ENCODE data around the gene PEX16.

PEX16 gene

GRCh38 chr11:45881708-45882368 lies 35.8 kb downstream of the PEX16 start:
- TF ChIP-seq TEAD4 (IDR thresholded peaks at IDR 0.05), result no peak
- no peak for TF ChIP-seq CREB1 (IDR thresholded peaks at IDR 0.05; ENCODE audit: low read depth)
- TF ChIP-seq YY1 (IDR thresholded peaks at IDR 0.05; ENCODE audit: low read depth), result no peak
- no peak for TF ChIP-seq NFIC (IDR thresholded peaks at IDR 0.05)
- no peak for TF ChIP-seq RAD21 (IDR thresholded peaks at IDR 0.05; ENCODE audit: low read depth)
- no peak for TF ChIP-seq USF1 (IDR thresholded peaks at IDR 0.05)
- no peak for TF ChIP-seq TCF12 (IDR thresholded peaks at IDR 0.05; ENCODE audit: low read depth)
- TF ChIP-seq CEBPB (IDR thresholded peaks at IDR 0.05), result no peak
- no peak for TF ChIP-seq MAX (IDR thresholded peaks at IDR 0.05)
- no peak for TF ChIP-seq REST (IDR thresholded peaks at IDR 0.05; ENCODE audit: low read depth)
- no peak for TF ChIP-seq EP300 (IDR thresholded peaks at IDR 0.05; ENCODE audit: borderline replicate concordance)
- TF ChIP-seq TAF1 (IDR thresholded peaks at IDR 0.05; ENCODE audit: low read depth), result no peak
- no peak for TF ChIP-seq EGR1 (IDR thresholded peaks at IDR 0.05)
- TF ChIP-seq FOXM1 (IDR thresholded peaks at IDR 0.05; ENCODE audit: borderline replicate concordance, low read depth), result no peak
- no peak for TF ChIP-seq ZBTB7A (IDR thresholded peaks at IDR 0.05; ENCODE audit: low read depth)

- no peak for TF ChIP-seq ZBTB7A (IDR thresholded peaks at IDR 0.05; ENCODE audit: low read depth)
- TF ChIP-seq NFIC (IDR thresholded peaks at IDR 0.05), result 0 out of 2 replicates have a peak, but pooled peaks have one; percentile 21
These were observed 36.7 kb downstream of the PEX16 start for GRCh38 chr11:45880772-45881570.

GRCh38 chr11:45879803-45880686 lies 37.6 kb downstream of the PEX16 start:
- no peak for TF ChIP-seq RAD21 (IDR thresholded peaks at IDR 0.05; ENCODE audit: low read depth)

- TF ChIP-seq REST (IDR thresholded peaks at IDR 0.05; ENCODE audit: low read depth) (no peak), TAF1 (IDR thresholded peaks at IDR 0.05; ENCODE audit: low read depth) (no peak), FOXM1 (IDR thresholded peaks at IDR 0.05; ENCODE audit: borderline replicate concordance, low read depth) (no peak)
These were observed 39.8 kb downstream of the PEX16 start for GRCh38 chr11:45877845-45878244.

- no peak for TF ChIP-seq CREB1 (IDR thresholded peaks at IDR 0.05; ENCODE audit: low read depth)
- TF ChIP-seq REST (IDR thresholded peaks at IDR 0.05; ENCODE audit: low read depth), result no peak
- TF ChIP-seq YY1 (IDR thresholded peaks at IDR 0.05; ENCODE audit: low read depth), result no peak
- no peak for TF ChIP-seq MAX (IDR thresholded peaks at IDR 0.05)
- TF ChIP-seq USF1 (IDR thresholded peaks at IDR 0.05), result no peak
- no peak for TF ChIP-seq EGR1 (IDR thresholded peaks at IDR 0.05)
- TF ChIP-seq FOXM1 (IDR thresholded peaks at IDR 0.05; ENCODE audit: borderline replicate concordance, low read depth), result no peak
- no peak for TF ChIP-seq TCF12 (IDR thresholded peaks at IDR 0.05; ENCODE audit: low read depth)
- TF ChIP-seq EP300 (IDR thresholded peaks at IDR 0.05; ENCODE audit: borderline replicate concordance), result no peak
- no peak for TF ChIP-seq RAD21 (IDR thresholded peaks at IDR 0.05; ENCODE audit: low read depth)
- TF ChIP-seq NFIC (IDR thresholded peaks at IDR 0.05), result no peak
These were observed 40.5 kb downstream of the PEX16 start for GRCh38 chr11:45877221-45877620.
